ENCODE data around the gene IRF2.

Gene IRF2

DNA sequence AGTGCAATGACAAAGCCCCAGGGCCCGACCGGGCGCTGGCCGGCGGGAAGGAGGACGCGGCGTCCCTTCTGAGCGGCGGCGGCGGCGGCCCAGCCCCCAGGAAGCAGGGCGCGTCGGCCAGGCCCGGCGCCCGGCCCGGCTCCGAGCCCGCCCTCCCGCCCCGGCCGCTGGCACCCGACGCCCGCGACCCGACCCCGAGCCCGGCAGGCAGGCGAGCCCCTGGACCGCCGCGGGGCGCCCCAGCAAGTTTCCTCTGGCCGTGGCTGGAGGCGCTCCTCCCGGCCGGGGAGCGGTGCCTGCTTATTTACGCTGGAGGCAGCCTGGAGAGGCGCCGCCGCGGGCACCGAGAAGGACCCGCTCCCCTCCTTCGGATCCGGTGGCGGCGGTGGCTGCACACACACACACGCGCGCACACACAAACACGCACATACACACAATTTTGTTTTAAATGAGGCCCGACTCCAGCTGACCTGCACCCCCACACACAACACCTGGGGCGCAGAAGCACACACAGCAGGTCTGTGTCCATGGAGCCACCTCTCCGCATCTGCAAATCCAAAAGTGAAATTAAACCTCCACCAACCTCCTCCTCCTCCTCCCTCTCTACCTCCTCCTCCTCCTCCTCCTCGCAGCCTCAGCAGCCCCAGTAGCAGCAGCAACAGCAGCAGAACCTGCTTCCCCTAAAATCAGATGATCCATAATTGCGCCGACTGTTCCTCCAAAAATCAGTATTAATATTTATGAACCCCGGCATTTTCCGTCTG, 669 bp downstream of the IRF2 start:
- DNase-seq (ENCODE audit: low spot score) = peak; percentile 23

DNA sequence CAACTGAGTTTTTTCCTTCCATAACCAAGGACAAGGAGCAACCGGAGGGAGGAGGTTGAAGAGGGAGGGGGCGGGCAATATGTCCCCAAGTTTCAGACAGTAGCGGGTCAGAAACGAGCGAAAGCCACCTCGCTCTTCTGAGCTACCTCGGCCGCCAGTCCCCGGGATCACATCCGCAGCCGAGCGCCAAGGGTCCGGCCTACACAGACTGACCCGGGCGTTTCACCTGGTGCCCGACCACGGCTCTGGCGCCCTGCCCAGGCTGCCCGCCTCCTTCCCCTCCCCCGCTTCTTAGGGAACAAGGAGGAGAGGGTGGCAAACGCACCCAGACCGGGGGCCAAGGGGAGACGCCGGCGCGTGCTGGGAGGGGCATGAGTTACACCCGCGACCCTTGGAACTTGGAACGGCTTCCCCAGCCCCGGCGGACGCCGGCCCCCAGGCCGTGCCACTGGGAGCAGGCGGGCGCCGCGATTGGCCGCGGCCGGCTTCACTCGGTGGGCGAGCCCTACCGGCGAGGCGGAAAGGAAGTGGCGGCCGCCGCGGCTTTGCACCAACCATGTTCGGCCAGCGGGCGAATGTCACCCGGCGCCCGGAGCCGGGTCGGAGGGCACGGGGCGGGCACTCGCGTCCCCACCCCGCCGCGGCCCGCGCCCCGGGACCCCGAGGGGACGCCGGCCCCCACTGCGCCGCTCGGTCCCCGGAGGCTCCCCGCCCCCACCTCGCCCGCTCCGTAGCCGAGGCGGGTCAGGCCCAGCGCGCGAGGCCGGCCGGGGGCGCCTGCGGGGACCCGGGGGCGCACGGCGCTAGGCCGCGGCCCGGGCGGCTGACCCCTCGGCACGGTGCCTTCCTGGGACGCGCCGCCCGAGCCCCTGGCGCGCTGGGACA, 1.5 kb downstream of the IRF2 start:
- peak; percentile 56 for DNase-seq (ENCODE audit: low spot score)

DNA sequence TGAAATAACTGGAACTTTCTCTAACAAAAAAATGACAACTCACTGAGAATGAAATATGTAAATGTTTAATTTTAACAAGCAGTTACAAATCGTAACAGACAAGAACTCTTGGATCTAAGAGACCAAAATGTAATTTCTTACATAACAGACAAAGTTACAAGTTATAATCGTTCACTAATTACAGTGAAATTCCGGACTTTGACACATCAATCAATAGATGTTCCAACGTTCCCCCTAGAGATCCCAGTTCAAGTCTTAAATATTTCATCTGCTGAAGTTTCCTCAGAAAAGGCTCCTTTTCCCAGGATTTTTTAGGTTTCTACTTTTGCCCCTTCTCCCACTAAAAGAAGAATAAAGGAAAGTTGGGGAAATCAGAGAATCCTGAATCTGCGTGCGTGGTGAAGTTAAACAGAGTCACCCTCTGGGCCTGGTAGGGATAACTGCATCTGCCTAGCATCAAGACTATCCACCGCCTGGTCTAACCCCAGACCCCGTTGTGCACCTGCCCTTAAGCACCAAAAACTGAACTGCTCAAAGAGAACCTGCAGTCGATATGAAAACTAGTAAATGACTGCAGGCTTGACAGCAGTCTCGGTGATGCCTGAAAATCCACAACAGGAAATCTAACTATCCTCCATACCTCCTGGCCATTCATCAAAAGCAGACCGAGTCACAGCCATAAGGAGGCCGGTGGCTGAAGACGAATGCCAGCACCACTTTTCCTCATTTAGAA, 2.3 kb downstream of the IRF2 start:
- DNase-seq (ENCODE audit: low spot score) = no peak

GRCh38 chr4:184470785-184471110, 3.6 kb downstream of the IRF2 start:
- no peak for DNase-seq (ENCODE audit: low spot score)

GRCh38 chr4:184466634-184467033, 7.7 kb downstream of the IRF2 start:
- DNase-seq (ENCODE audit: low spot score) = no peak

GRCh38 chr4:184464759-184465454, 9.4 kb downstream of the IRF2 start:
- DNase-seq (ENCODE audit: low spot score) = no peak

GRCh38 chr4:184463856-184464255, 10.5 kb downstream of the IRF2 start:
- no peak for DNase-seq (ENCODE audit: low spot score)

DNA sequence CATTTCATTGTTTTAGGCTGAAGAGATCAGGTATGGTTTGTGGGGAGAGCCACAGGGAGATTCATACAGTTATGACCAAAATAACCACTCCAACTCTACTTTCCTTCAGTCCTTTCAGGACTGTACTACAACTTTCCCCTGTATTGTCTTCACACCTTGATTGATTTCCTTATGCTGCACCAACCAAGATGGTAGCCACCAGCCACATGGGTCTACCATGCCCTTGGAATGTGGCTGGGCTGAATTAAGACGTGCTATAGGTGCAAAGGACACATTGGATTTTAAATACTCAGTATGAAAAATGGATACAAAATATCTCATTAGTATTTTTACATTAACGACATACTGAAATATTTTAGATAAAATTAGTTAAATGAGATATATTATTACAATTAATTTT, 11.2 kb downstream of the IRF2 start:
- DNase-seq (ENCODE audit: low spot score) = no peak

GRCh38 chr4:184462724-184463123, 11.6 kb downstream of the IRF2 start:
- no peak for DNase-seq (ENCODE audit: low spot score)

DNA sequence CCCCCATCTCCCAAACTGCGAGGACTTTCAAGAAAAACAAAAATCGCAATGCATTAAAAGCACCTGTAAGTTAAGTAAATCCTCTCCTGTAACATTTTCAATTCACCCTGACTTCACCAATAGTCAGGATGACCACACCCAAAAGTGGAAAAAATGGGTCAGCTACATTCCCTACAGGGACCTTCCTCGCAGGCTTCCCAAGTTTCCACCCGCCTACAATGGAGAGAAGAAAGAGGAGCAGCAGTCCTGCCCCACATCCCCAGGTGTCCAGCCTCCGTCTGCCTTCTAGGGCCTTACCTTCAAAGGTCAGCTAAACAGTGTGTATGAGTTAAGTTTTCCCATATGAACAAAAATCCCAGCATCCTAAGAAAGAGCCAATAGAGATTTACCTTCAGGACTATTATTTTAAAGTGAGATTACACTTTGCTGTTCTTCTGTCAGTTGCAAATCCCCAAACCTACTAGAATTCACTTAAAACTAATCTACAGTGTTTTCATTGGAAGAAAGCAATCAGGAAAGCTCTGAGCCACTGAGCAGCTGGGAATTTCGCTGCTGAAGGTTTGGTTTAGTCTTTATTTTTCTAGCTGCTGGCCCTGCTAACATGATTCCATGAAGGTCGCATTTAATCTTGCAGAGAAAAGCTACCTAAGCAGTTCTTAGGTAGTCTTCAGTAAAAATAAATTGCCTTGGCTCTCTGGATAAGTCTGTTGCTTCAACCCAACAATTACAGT, 12.5 kb downstream of the IRF2 start:
- DNase-seq (ENCODE audit: low spot score) = no peak

DNA sequence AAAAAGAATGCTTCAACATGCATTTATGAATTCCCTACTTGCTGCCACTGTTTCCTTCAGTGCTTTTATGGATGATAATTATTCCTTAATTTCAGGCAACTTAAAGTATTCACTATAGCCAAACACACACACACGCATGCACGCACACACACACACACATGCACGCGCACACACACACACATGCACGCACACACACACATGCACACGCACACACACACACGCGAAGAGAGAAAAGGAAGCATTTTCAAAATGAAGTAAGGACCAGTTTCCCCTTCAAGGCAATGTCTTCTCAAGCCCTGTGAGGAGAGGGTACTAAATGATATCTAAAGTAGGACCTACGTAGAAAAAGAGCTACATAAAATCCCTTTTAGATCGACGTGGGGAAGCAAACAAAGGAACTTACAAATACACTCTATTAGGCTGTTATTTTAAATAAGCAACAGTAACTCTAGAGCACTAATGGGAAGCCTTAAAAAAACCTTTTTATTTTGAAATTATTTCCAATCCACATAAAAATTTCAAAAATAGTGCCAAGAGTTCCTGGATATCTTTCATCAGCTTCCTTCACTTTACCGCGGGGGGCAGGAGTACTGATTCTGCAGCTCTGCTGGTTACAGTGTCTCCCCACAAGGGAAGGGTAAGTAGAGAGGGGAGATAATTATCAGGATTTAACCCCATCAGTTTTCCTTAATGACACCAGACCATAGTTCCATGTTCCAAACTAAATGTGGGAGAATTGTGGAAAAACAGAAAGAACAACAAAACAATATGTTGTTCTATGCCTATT, 13.7 kb downstream of the IRF2 start:
- DNase-seq (ENCODE audit: low spot score) = no peak

DNA sequence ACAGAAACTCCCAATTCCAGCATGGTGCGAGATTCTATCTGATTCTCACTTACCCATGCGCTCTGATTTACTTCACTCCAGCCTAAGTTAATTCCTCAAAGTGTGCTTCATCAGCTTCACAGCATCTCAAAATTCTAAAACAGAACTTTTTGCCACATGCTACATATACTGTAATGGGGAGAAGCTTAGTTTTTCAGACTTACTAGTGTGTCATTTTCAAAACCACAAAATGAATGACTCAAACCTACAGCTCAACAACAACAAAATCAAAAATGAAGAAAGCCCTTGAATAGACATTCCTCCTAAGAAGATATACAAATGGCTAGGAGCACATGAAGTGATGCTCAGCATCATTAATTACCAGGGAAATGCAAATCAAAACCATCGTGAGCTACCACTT, 14.9 kb downstream of the IRF2 start:
- no peak for DNase-seq (ENCODE audit: low spot score)

GRCh38 chr4:184457535-184458249, 16.7 kb downstream of the IRF2 start:
- peak; percentile 91 for DNase-seq (ENCODE audit: low spot score)

DNA sequence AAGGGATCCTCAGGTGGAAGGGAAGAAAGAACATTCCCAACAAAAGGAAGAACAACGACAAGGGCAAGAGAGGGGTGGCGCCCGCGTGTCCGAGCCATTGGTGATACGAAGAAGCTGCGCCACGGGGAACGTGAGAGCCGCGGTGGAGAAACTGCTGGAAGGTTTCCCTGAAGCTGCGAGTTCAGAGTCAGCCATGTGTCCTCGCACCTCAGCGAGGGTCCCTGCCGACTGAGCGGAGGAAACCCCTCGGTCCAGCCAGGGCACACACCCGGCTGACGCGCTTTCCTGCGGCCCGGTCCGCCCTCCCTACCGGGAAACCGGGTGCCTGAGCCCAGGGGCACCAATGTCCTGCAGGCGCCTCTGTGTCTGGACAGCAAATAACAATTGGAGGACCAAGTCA, 18.0 kb downstream of the IRF2 start:
- no peak for DNase-seq (ENCODE audit: low spot score)

DNA sequence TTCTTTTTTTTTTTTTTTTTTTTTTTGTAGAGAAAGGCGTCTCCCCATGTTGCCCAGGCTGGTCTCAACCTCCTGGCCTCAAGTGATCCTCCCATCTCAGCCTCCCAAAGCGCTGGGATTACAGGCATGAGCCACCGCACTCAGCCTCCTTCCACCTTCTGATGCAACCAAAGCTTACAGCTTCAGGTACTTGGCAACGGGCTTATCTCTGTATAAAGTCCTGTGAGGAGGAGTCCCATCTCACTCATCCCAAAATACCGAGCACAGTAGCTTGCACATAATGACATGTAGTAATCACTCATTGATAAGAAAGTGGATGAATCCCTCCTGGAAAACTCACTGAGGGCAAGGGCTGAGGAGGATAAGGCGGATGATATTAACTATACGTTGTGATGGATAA, 19.1 kb downstream of the IRF2 start:
- no peak for DNase-seq (ENCODE audit: low spot score)

- peak; percentile 28 for DNase-seq (ENCODE audit: low spot score)
These were observed 20.8 kb downstream of the IRF2 start for GRCh38 chr4:184453365-184454160.

DNA sequence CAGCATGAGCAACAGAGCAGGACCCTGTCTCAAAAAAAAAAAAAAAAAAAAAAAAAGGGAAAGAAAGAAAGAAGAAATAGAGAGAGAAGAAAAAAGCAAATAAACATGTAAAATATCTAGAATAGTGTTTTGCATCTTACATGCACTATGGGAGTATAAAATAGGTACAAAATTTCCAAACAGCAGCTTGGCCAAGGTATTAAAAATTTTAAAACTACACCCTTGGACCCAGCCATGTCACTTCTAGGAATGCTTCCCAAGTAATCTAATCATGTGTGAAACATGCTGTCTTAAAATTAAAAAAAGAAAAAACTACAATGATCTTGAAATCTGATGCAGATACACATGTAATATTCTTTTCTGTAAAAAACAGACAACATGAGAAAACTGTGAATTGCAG, 21.6 kb downstream of the IRF2 start:
- no peak for DNase-seq (ENCODE audit: low spot score)

DNA sequence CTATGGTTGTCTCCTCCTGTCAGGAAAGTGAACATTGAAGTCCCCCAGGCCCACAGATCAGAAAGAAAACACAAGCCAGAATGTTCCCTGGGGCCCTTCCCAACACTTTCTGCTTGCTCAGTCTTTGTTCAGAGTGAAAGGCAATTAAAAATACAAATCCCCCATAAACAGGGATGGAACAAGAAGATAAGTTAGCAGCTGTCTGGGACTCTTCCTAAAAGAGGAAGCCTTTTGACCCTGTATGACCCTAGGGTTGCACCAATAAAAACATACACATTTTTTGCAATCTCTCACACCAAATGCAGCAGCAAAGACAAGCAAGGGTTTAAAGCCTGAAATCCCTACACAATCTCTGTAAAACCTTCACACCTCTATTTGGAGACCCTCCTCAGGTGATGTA, 22.6 kb downstream of the IRF2 start:
- no peak for DNase-seq (ENCODE audit: low spot score)

Data from cerebellar cortex (tissue), 1 donor.